Stomach (tissue), 4 donors: Measurements from ENCODE around the gene MYCBP2.

Experiments
- CTCF ChIP-seq, 7 experiments: fragments of 450-650 bp in 4 of 7; fragments of 200-600 bp in 3 of 7; sonication (generic) in 3 of 7; IDR thresholded peaks; one replicate each; pipeline ENCODE4 v1.5.1; 2016 to 2019; ENCODE audit warnings: antibody characterized with exemption in 7 of 7, control low read depth in 2 of 7, mild to moderate bottlenecking in 1 of 7
- EP300 ChIP-seq: sonication (generic); formaldehyde crosslinking; IDR thresholded peaks from one replicate; pipeline ENCODE4 v1.6.1; 2017; ENCODE audit warnings: antibody characterized with exemption
- POLR2A ChIP-seq, 4 donors: fragments of 450-650 bp; IDR thresholded peaks; one replicate each; pipeline ENCODE4 v1.6.1; 2016; ENCODE audit warnings: antibody characterized with exemption in 4 of 4, control low read depth in 2 of 4, mild to moderate bottlenecking in 1 of 4, moderate library complexity in 1 of 4
- POLR2AphosphoS5 ChIP-seq, 3 donors: sonication (generic); formaldehyde crosslinking; IDR thresholded peaks; one replicate each; pipeline ENCODE4 v1.6.1; 2016; ENCODE audit warnings: antibody characterized with exemption in 3 of 3

- no peak for TF ChIP-seq POLR2A (IDR thresholded peaks at IDR 0.05)
- TF ChIP-seq CTCF (IDR thresholded peaks at IDR 0.05), result no peak
- no peak for TF ChIP-seq EP300
- no peak for TF ChIP-seq POLR2AphosphoS5 (IDR thresholded peaks at IDR 0.05)
These were observed 16.9 kb upstream of the MYCBP2 start for GRCh38 chr13:77343841-77344240.
